Erythroblast (primary cell): Measurements from ENCODE around the gene FFAR2.

Source experiments
- DNase-seq, 2 experiments: peaks; one replicate each; lab custom pipeline; 2025; lab: John Stamatoyannopoulos, UW
- GATA1 ChIP-seq: IDR thresholded peaks from 2 replicates; pipeline ENCODE4 v1.6.1; 2011; ENCODE audit warnings: low read depth, mild to moderate bottlenecking, control low read depth, low read length, moderate library complexity
- POLR2A ChIP-seq: IDR thresholded peaks from 2 replicates; pipeline ENCODE4 v1.6.1; 2011; ENCODE audit warnings: mild to moderate bottlenecking, low read length

Gene FFAR2

GRCh38 chr19:35433448-35433847 lies 14.6 kb upstream of the FFAR2 start:
- no peak for DNase-seq
- no peak for TF ChIP-seq GATA1
- TF ChIP-seq POLR2A, result no peak

- TF ChIP-seq POLR2A (no peak), GATA1 (no peak)
These were observed 12.2 kb upstream of the FFAR2 start for GRCh38 chr19:35435896-35436295.

GRCh38 chr19:35436477-35437405 lies 11.3 kb upstream of the FFAR2 start:
- no peak for DNase-seq
- TF ChIP-seq GATA1 (no peak), POLR2A (no peak)

More at GRCh38 chr19:35435896-35436295, 12.2 kb upstream of the FFAR2 start:
- DNase-seq, result no peak

- TF ChIP-seq POLR2A (no peak), GATA1 (no peak)
- DNase-seq, result no peak
These were observed 10.6 kb upstream of the FFAR2 start for GRCh38 chr19:35437406-35437951.

- no peak for DNase-seq
- TF ChIP-seq POLR2A, result no peak
- TF ChIP-seq GATA1, result no peak
These were observed 10.0 kb upstream of the FFAR2 start for GRCh38 chr19:35438096-35438495.

GRCh38 chr19:35438527-35438926 lies 9.5 kb upstream of the FFAR2 start:
- TF ChIP-seq POLR2A (no peak), GATA1 (no peak)
- no peak for DNase-seq

GRCh38 chr19:35439921-35440320 lies 8.1 kb upstream of the FFAR2 start:
- TF ChIP-seq GATA1, result no peak
- TF ChIP-seq POLR2A, result no peak
- no peak for DNase-seq

- TF ChIP-seq GATA1, result no peak
- no peak for DNase-seq
These were observed 6.0 kb upstream of the FFAR2 start for GRCh38 chr19:35442091-35442490.

- TF ChIP-seq GATA1 (no peak), POLR2A (no peak)
- no peak for DNase-seq
These were observed 3.3 kb upstream of the FFAR2 start for GRCh38 chr19:35444735-35445134.

- TF ChIP-seq POLR2A, result no peak
- no peak for TF ChIP-seq GATA1
- DNase-seq, result no peak
These were observed 2.0 kb upstream of the FFAR2 start for GRCh38 chr19:35445826-35446593.

GRCh38 chr19:35449359-35450043 lies 1.4 kb downstream of the FFAR2 start:
- no peak for DNase-seq
- TF ChIP-seq GATA1 (no peak), POLR2A (no peak)

- TF ChIP-seq POLR2A (no peak), GATA1 (no peak)
- DNase-seq, result no peak
These were observed 3.5 kb downstream of the FFAR2 start for GRCh38 chr19:35451338-35452096.

- TF ChIP-seq POLR2A, result no peak
- no peak for DNase-seq
These were observed 6.6 kb downstream of the FFAR2 start for GRCh38 chr19:35454663-35455062.
